Activated CD8-positive, alpha-beta memory T cell treated with anti-CD3 and anti-CD28 coated beads for 36 hours (primary cell): ENCODE measurements around the gene TAF3. TPM values are rescaled to one million over a fixed set of nuclear protein-coding genes. Genes with fewer than 3 reads are reported as not detected.
"Not testable (repeated sequence)": the region's sequence is repeated elsewhere in the genome, so short reads cannot be mapped to it uniquely, and the experiment has no call there.

Source experiments
- CTCF ChIA-PET: fragments of 350-600 bp; sonication (Branson Sonifier 250); formaldehyde crosslinking; loops from one replicate; lab custom pipeline; 2021; ENCODE audit warnings: antibody characterized with exemption; lab: Charles Lee
- POLR2A ChIA-PET: fragments of 350-600 bp; sonication (Branson Sonifier 250); formaldehyde crosslinking; loops from one replicate; lab custom pipeline; 2021; ENCODE audit warnings: antibody characterized with exemption; lab: Charles Lee
- total RNA-seq, 2 experiments: library from RNA; stranded (reverse); gene quantifications; one replicate each; pipeline ENCODE4 v1.2.3, GENCODE V29; 2021

The TAF3 gene
- total RNA-seq, result 10 to 100 TPM; 19.4 to 20.3 TPM

DNA sequence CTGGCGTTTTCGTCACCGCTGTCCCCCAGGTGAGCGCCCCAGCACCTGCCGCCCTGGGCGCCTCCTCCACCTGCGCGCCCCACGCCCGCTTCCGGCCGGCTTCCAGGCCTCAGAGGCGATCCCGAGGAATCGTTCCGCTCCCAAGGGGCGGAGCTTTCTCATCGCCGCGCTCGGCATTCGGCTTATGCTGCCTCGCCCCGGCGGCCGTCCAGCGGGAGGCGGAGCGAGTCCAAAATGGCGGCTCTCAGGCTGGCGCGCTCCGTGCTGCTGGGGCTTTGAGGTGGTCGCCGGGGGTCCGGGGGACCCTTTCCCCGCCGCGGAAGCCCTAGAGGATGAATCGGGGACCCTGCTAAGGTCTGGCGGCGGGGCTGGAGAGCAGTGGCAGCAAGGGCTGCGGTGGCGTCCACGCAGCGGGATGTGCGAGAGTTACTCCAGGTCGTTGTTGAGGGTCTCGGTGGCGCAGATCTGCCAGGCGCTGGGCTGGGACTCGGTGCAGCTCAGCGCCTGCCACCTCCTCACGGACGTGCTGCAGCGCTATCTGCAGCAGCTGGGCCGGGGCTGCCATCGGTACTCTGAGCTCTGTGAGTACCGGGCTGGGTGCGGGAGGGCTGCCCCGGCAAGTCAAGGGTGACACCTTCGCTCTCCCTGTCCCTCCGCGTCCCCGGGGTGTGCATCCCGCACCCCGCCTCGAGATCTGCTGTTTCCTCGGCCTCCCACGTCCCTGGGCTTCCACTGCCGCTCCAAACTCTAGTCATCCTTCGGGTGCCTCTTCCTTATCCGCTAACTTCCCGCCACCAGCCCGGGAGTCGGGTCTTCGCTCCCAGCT, at the start of gene TAF3:
TSS of gene TAF3 (plus strand) at position 211 of the 826 bp plus-strand sequence. CDS start at position 416, 205 bp downstream.
- CTCF ChIA-PET, result interaction anchor here (0.9 to 1.4 kb wide), 2 partner anchors 12 to 26 kb away, joined by 3 to 4 read pairs; no protein-coding TSS in a partner anchor
- POLR2A ChIA-PET, result interaction anchor here (0.6 to 3.9 kb wide), 3 partner anchors 19 to 1161 kb away, joined by 3 to 23 read pairs (median 3); partner anchors contain the start of genes ATP5F1C and KIN

DNA sequence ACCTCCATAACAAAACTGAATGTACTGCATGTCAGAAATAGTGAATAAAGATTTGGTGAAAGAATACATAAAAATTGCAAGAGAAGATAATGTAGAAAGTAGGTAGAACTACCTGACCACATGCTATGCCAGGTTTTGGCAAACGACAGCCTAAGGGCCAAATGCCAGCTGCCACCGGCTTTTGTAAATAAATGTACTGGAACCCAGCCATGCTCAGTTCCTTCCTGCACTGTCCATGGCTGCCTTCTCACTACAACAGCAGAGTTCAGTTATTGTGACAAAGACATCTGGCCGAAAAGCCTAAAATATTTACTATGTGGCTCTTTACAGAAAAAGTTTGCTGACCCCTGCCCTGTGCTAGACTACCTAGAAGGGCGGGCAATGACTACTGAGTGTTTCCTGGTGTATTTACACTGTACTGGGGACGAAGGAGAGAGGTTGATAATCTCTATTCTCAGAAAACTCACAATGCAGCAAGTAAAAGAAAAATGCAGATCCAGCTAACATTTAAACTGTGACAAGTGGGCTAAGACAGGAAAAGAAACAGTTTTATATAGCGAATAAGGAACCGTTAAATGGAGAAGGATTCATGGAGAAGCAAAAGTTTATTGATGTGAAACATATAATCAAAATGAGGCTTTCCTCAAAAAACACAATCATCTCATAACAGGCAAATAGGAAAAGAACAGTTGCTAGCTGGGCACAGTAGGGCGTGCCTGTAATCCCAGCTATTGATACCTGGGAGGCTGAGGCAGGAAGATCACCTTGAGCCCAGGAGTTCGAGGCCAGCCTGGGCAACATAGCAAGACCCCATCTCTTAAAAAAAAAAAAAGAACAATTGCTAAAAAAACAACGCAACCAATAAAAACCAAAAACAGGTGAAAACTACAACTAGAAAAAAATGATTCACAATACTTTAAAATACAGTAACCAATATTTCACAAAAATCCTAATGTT, 44.2 kb upstream of the TAF3 start:
- CTCF ChIA-PET, result no interaction called here
- POLR2A ChIA-PET, result interaction anchor here (0.7 kb wide), 1 partner anchor 935 kb away, joined by 6 read pairs; no protein-coding TSS in a partner anchor

GRCh38 chr10:7776777-7777176, 41.5 kb upstream of the TAF3 start:
- CTCF ChIA-PET, result interaction anchor here (0.6 kb wide), 1 partner anchor 254 kb away, joined by 5 read pairs; no protein-coding TSS in a partner anchor

DNA sequence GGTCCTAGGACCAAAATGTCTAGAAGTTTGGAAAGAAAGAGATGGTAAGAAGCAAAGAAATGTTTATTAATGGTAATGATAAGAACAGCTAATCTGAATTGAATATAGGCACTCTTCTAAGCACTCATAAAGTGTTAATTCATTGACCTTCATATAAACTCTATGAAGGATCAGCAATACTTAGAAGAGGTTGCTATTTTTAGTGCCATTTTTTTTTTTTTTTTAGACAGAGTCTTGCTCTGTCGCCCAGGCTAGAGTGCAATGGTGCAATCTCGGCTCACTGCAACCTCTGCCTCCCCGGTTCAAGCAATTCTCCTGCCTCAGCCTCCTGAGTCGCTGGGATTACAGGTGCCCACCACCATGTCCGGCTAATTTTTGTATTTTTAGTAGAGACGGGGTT, 36.1 kb upstream of the TAF3 start:
- POLR2A ChIA-PET, CTCF ChIA-PET: not testable (repeated sequence)

More at GRCh38 chr10:7776777-7777176, 41.5 kb upstream of the TAF3 start:
- POLR2A ChIA-PET, result interaction anchor here (0.7 kb wide), 1 partner anchor 247 kb away, joined by 3 read pairs; no protein-coding TSS in a partner anchor

GRCh38 chr10:7786430-7786829, 31.9 kb upstream of the TAF3 start:
- CTCF ChIA-PET, result no interaction called here
- POLR2A ChIA-PET, result no interaction called here

GRCh38 chr10:7787150-7787856, 31.0 kb upstream of the TAF3 start:
- ChIA-PET POLR2A (interaction anchor here (2.8 kb wide), 1 partner anchor 30 kb away, joined by 23 read pairs; the partner anchor contains the start of gene TAF3), CTCF (no interaction called here)

GRCh38 chr10:7787857-7788638, 30.3 kb upstream of the TAF3 start, which contains the start of the genes ATP5F1C and KIN:
TSS of gene ATP5F1C (plus strand) at chr10:7788177. CDS start at chr10:7788208, 31 bp downstream.
TSS of gene KIN (minus strand) at chr10:7787993. CDS start at chr10:7787933, 60 bp downstream.
- POLR2A ChIA-PET, result interaction anchor here (2.8 kb wide), 1 partner anchor 29 kb away, joined by 23 read pairs; the partner anchor contains the start of gene TAF3
- CTCF ChIA-PET, result no interaction called here

DNA sequence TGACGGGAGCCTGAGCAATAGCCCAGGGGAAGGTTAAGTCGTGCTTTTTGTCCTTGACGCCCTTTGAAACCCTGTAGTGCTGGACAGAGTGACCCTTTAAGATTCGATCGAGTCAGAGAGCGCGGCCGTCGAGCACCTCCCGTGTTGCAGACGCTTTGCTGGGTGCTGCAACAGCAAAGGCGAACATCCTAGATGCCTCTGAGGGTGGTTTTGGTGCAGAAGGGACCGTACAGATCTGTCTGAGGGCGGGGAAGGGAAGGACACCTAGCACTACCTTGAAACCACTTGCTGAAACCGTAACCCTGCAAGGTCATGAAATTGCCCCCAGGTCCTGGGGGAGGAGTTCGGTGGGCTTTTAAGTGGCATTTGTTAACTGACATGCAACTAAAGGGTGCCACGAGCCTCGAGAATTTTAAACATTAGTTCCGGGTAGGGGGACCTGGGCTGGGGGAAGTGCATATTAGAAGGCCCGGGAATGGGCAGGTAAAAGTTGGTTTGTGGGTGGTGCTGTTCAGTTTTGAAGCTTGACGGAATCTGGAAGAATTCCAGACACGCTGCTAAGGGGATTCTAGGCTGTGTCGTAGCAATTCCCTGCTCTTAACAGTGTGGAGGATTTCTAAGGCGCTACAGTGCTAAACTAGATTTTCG, 29.5 kb upstream of the TAF3 start:
- ChIA-PET CTCF (no interaction called here), POLR2A (interaction anchor here (2.8 kb wide), 1 partner anchor 28 kb away, joined by 23 read pairs; the partner anchor contains the start of gene TAF3)

GRCh38 chr10:7789390-7789789, 28.9 kb upstream of the TAF3 start:
- POLR2A ChIA-PET, result interaction anchor here (2.8 kb wide), 1 partner anchor 28 kb away, joined by 23 read pairs; the partner anchor contains the start of gene TAF3
- CTCF ChIA-PET, result no interaction called here

- ChIA-PET CTCF (interaction anchor here (1.1 kb wide), 1 partner anchor 25 kb away, joined by 3 read pairs; the partner anchor contains the start of gene TAF3), POLR2A (no interaction called here)
These were observed 25.8 kb upstream of the TAF3 start for GRCh38 chr10:7792541-7792940.

DNA sequence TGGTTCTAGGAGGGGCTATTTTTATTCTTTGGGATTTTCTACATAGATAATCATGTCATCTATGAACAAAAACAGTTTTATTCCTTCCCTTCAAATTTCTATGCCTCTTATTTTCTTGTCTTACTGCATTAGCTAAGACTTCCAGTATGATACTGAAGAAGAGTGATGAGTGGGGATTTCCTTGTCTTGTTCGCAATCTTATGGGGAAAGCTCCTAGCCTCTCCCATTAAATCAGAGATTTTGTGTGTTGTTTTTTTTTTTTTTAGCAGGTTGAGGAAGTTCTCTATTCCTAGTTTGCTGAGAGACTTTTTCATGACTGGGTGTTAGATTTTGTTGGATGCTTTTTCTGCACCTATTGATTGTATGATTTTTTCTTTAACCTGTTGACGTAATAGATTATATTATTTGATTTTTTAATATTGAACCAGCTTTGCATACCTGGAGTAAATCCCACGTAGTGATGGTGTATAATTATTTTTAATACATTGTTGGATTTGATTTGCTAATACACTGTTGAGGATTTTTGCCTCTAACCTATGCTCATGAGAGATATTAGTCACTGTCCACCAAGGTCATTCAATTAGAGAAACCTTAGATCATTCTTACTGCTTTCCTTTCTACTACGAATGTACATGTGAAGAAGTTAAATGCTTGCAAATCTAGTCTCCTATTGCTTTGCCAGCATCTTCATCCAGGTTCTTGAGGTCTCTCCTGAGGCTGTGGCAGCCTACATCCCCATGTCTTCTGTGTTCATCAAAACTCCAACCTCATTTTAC, 23.9 kb upstream of the TAF3 start:
- ChIA-PET POLR2A (interaction anchor here (0.7 kb wide), 1 partner anchor 385 kb away, joined by 5 read pairs; no protein-coding TSS in a partner anchor), CTCF (interaction anchor here (0.7 kb wide), 1 partner anchor 42 kb away, joined by 3 read pairs; no protein-coding TSS in a partner anchor)

DNA sequence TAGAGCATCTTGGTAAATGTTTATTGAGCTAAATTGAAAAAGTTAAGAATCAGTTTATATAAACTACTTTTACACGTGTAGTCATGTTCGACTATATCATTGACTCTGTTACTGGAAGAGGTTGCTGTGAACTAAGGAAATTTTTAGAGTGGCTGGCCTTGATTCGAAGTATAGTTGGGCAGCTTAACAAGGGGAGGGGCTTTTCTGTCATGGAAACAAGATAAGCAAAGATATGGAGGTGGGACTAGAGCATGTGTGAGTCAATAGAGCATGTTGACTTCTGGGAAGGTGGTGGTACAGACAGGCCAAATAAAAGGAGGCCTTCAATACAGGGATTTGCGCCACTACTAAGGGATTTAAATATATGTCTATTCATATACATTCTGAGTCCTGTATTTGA, 22.7 kb upstream of the TAF3 start:
- CTCF ChIA-PET, result no interaction called here

GRCh38 chr10:7797582-7797981, 20.7 kb upstream of the TAF3 start:
- CTCF ChIA-PET, result no interaction called here
- POLR2A ChIA-PET, result no interaction called here

More for the DNA sequence above, 22.7 kb upstream of the TAF3 start:
- POLR2A ChIA-PET, result no interaction called here

- POLR2A ChIA-PET, result no interaction called here
- CTCF ChIA-PET, result no interaction called here
These were observed 15.7 kb upstream of the TAF3 start for GRCh38 chr10:7802606-7803005.

- ChIA-PET CTCF (no interaction called here), POLR2A (no interaction called here)
These were observed 14.1 kb upstream of the TAF3 start for GRCh38 chr10:7804216-7804615.

DNA sequence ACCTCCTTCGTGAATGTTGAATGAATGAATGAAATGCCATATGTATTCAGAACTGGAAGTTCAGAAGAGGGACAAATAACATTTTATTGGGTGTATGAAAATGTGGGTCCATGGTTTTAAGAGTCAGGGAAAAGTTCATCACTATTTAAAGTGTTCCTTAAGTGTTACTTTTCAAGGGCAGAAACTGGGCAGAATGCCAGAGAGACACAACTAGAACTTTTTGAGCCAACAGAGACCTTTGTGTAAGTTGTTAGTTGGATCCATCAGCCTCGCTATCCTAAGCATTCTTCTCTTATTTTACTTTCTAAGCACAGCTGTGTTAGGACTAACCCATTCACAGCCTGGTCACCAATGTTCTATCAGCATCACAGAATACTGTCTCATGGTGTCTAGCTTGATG, 13.6 kb upstream of the TAF3 start:
- ChIA-PET CTCF (no interaction called here), POLR2A (no interaction called here)
